EH (cell line): ENCODE results near the gene ASIC4.

Experiments used
- DNase-seq: peaks from one replicate; pipeline ENCODE4 v3.0.0-alpha.2; 2015; ENCODE audit warnings: low read depth

ASIC4 gene, protein sequence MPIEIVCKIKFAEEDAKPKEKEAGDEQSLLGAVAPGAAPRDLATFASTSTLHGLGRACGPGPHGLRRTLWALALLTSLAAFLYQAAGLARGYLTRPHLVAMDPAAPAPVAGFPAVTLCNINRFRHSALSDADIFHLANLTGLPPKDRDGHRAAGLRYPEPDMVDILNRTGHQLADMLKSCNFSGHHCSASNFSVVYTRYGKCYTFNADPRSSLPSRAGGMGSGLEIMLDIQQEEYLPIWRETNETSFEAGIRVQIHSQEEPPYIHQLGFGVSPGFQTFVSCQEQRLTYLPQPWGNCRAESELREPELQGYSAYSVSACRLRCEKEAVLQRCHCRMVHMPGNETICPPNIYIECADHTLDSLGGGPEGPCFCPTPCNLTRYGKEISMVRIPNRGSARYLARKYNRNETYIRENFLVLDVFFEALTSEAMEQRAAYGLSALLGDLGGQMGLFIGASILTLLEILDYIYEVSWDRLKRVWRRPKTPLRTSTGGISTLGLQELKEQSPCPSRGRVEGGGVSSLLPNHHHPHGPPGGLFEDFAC

DNA sequence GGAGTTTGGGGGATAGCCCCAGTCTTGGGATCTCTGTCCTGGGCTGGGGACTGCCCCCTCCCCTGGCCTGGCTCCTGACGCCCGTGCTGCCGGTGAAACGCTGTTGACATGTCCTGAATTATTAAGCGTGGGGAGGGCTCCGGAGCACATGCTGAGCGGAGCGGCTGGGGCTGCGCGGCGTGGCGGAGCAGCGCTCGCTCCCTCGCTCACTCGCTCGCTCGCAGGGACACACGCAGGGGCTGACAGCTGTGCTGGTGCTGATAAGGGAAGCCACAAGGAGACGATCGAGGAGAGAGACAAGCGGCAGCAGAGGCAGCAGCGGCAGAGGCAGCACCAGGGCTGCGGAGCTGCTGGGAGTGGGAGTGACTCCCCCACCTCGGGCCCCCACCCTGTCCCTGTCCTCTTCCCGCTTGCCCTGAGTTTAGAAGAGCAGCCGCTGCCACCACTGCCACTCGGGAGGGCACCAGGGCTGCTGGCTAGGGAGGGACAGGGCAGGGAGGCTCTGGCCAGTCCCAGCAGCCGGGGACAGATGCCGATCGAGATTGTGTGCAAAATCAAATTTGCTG, at the start of gene ASIC4:
Gene ASIC4 (plus strand): TSS at position 287 of the 566 bp plus-strand sequence. CDS start 243 bp downstream, at position 530.
- DNase-seq, result peak; percentile 38

DNA sequence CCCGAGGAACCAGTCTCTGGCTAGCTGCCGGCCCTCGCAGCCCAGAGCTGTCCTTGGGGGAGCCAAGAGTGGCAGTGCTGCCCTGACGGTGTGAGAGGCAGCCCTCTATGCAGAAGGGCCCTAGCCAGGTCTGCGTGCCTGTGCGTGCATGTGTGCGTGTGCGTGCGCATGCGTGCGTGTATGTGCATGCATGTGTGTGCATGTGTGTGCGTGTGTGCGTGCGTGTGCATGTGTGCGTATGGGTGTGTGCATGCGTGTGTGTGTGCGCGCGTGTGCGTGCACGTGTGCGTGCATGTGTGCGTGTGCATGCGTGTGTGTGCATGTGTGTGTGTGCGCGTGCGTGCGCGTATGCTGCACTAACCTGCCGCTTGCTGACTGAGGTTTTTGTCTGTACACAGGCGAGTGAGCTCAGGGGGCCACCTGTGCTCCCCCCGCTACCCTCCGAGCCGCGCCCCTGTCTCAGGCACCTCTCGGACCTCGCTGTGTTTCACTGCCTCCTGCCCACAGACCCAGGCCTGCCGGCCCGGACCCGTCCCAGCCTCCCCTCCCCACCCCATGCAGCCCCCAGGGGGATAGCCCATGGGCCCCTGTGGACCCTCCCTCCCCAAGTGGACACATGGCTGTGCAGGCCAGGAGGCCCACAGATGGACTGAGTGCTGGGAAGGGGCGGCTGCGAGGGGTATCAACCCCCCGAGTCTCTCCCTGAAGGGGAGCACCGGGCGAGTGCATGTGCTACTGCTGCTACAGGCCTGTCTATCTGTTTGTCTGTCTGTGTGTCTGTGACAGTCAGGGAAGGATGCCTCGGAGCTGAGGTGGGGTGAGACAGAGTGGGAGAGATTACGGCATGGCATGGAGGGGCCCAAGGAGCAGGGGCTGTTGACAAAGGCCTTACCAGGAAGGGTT, 48.4 kb upstream of the ASIC4 start:
- no peak for DNase-seq

DNA sequence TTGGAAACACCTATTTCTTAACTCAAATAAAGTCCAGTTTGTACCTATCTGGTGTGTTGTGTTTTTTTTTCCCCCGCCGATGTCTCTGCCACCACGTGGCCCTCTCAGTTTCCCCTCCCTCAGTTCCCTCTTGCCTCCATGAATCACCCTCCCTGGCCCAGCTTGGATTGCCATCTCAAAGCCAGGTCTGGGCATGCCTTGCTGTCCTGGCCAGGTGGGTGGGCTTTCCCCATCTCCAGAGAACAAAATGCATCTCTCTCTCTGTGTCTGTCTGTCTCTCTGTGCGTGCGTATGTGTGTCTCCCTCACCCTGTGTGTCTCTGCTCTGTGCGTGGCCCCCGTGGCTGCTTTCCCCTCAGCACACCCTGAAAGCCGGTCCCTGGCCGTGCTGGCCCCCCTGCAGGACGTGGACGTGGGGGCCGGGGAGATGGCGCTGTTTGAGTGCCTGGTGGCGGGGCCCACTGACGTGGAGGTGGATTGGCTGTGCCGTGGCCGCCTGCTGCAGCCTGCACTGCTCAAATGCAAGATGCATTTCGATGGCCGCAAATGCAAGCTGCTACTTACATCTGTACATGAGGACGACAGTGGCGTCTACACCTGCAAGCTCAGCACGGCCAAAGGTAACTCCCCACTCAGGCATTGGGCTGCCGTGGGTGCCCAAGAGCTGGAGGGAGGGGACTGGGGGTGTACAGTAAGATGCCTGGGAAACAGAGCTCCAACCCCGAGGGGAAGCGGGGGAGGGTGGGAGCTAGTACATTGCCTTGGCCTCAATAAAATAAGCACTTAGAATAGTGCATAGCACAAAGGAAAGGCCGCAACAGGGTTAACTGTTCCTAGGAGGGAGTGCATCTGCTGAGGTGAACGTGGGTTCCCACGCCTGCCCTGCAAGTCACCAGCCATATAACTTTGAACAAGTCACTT, 47.2 kb upstream of the ASIC4 start:
- DNase-seq, result no peak

DNA sequence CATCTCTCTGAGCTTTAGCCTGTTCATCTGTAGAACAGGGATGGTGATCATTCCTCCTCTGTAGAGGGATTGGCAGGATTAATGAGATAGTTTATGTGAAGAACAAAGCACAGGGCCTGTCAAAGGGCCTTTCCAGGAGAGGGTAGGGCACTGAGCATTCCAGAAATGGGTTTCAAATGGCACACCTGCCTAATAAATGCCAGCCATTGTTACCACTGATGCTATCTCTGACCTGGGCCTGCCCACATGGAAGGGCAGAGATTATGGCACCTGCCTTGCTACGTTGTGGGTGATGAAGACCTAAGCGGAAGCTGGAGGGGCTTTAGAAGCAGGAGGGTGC, 46.6 kb upstream of the ASIC4 start:
- no peak for DNase-seq

DNA sequence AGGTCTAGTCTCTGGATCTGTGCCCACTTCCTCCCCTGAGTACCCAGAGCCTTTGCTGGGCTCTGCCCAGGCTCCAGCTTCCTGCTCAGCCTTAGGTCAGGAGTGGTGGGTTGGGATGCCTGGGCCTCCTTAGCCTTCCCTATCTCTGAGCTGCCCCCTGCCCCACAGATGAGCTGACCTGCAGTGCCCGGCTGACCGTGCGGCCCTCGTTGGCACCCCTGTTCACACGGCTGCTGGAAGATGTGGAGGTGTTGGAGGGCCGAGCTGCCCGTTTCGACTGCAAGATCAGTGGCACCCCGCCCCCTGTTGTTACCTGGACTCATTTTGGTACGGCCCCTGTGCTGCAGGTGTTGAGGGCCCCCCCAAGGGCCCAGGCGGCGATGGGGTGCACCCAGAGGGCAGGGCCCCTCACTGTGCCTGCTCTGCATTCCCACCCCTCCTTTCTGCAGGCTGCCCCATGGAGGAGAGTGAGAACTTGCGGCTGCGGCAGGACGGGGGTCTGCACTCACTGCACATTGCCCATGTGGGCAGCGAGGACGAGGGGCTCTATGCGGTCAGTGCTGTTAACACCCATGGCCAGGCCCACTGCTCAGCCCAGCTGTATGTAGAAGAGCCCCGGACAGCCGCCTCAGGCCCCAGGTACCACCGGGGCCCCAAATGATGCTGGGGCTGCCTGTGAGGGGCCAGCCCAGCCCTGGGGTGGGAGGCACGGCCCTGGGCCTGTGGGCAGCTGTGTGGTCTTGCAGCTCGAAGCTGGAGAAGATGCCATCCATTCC, 45.7 kb upstream of the ASIC4 start:
- DNase-seq, result no peak

DNA sequence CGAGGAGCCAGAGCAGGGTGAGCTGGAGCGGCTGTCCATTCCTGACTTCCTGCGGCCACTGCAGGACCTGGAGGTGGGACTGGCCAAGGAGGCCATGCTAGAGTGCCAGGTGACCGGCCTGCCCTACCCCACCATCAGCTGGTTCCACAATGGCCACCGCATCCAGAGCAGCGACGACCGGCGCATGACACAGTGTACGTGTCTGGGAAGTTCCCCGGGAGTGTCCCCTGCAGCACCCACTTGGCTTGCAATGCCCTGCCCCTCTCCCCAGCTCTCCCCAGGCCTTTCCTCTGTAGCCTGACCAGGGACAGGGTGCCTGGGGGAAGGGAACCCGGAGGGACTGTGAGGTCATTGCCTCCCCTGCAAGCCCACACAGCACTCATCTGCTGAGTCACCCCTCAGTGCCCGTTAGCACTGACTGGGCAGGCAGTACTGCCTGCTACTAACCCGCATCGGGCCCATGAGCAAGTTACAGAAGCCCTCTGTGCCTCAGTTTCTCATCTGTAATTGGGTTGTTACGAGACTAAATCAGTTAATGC, 45.0 kb upstream of the ASIC4 start:
- DNase-seq, result peak; percentile 90

DNA sequence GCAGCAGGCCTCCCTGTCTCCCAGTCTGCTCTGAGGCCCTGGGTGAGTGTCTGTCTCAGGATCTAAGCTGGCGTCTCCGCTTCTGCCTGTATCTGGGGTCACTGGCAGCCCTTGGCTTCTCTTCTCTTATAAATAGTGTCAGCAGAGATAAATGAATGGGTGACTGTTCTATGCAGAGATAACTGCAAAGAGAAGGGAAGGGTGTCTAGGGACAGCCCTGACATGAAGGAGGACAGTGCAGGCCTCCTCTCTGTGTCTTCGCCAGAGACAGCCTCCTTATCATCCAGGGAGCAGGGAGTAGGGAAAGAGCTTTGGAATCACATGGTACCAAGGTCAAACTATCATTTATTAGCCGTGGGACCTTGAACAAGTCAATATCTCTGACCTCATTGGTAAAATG, 43.9 kb upstream of the ASIC4 start:
- no peak for DNase-seq

DNA sequence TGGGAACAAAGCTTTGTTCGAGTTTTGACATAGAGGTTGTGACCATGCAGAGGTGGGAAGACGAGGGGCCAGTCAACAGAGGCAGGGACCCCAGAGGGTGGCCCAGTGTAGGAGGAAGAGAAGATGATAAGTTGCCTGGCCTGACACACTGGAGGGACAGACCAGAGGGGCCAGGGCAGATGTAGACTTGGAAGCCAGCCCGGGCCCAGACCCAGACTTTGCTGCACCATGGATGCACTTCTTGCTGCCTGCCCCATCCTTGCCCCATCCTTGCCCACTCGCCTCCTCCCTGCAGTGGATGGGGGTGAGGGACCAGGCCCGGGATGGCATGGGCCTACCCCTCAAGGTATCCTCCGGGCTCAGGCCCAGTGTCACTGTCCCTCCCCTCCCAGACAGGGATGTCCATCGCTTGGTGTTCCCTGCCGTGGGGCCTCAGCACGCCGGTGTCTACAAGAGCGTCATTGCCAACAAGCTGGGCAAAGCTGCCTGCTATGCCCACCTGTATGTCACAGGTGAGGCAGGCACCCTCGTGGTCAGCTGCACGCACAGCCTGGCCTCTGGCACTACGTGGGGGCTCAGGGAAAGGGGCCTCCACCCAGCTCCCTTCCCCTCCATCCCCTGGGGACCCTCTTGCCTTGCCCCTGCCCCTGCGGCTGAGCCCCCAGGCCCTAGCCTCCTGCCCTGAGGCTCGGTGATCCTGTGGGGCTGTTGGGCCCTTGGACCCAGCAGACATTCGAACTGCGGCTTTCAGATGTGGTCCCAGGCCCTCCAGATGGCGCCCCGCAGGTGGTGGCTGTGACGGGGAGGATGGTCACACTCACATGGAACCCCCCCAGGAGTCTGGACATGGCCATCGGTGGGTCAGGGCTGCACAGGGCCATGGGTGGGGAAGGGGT, 42.6 kb upstream of the ASIC4 start:
- no peak for DNase-seq

DNA sequence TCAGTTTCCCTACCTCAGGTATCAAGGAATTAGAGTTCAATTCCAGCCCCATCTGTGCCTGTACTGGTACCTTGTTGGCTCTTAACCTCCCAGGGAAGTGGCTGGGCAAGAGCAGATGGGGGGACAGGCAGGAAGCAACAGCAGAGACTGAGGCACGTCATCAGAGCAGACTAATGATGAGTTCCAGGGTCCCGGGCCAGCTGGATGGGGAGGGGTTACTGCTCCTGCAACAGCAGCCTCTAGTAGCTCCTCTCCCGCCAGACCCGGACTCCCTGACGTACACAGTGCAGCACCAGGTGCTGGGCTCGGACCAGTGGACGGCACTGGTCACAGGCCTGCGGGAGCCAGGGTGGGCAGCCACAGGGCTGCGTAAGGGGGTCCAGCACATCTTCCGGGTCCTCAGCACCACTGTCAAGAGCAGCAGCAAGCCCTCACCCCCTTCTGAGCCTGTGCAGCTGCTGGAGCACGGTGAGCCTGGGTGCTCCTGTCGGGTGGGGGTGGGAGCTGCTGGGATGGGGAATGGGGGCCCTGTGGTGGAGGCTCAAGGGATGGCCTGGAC, 41.6 kb upstream of the ASIC4 start:
- no peak for DNase-seq

DNA sequence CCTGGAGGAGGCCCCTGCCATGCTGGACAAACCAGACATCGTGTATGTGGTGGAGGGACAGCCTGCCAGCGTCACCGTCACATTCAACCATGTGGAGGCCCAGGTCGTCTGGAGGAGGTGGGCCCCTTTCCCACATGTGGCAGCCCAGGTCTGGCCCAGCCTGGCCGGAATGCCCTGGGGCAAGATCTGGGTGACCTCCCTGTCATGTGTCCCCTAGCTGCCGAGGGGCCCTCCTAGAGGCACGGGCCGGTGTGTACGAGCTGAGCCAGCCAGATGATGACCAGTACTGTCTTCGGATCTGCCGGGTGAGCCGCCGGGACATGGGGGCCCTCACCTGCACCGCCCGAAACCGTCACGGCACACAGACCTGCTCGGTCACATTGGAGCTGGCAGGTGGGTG, 40.8 kb upstream of the ASIC4 start:
- DNase-seq, result no peak

DNA sequence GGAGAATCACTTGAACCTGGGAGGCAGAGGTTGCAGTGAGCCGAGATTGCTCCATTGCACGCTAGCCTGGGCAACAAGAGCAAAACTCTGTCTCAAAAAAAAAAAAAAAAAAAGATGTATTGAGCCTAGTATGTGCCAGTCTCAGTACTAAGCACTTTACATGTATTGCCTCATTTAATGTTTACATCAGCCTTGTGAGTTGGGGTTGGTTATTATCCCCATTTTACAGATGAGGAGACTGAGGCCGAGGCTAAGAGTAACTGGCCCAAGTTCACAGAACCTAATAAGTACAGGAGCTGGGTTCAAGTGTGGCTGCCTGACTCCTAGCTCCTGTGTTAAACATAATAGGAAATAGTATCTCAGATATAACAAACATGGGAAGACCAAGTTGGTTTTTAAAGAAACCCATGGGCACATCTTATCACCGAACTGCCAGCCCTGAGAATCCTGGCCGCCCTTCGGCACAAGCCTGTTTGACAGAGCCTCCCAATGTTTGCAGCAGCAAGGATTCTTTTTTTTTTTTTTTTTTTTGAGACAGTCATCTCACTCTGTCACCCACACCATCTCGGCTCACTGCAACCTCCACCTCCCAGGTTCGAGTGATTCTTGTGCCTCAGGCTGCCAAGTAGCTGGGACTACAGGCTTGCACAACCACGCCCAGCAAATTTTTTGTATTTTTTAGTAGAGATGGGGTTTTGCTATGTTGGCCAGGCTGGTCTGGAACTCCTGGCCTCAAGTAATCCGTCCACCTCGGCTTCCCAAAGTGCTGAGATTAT, 39.8 kb upstream of the ASIC4 start:
- DNase-seq, result no peak

DNA sequence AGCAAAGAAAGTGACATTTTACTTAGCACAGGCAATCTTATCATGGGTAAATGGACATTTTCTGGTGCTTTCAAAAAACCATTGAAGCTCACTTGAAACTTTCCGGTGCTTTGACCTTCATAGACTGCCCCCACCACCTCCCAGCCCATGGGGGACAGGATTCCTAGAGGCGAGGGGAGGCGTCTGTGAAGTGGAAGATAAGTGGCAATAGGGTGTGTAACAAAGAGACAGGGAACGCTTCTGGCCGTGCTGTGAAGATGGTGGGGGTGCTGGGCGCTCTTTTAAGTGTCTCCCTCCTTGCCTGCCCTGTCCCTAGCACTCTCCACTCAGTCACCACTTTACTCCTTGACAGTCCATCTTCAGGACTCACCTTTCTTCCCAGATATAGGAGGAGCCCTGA, 39.0 kb upstream of the ASIC4 start:
- DNase-seq, result no peak

DNA sequence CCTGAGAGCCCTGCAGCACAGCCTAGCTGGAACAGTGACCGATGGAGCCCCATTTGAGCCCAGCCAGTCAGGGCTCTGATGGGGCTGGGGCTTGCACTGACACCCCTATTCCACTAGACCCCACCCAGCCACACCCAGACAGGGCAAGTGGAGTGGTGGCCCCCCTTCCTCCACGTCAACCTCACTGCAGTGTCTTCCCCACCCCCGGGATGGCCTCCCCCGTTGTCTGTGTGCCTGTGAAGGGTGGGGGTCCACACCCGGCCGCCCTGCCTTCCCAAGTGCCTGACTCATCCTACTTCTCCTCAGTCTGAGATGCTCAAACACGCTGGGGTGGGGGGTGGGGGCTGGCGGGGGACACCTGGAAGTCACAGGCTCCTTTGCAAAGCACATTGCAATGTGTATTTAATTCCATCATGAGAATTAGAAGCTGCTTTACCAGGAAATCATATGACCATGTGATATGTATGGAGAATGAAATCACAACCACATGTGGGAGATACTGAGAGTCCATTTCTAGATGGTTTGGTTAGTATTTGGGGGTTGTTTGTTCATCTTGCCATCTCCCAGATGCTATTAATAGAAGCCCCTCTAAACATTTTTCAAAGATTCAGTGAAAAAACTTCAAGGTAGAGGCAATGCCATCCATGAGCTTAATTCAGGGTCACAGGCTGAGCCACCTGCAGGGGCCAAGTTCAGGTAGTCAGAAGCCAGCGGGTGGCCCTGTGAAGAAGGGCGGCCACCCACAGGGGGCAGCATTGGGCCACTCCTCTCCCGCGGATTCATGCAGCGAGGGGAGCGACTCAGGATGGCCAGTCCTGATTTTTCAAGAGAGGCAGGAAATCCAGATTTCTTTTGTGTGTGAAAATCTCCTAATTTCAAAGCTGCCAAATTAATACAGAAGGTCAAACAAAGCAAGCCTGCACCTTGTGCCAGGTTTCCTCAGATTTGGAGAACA, 38.3 kb upstream of the ASIC4 start:
- peak; percentile 61 for DNase-seq

DNA sequence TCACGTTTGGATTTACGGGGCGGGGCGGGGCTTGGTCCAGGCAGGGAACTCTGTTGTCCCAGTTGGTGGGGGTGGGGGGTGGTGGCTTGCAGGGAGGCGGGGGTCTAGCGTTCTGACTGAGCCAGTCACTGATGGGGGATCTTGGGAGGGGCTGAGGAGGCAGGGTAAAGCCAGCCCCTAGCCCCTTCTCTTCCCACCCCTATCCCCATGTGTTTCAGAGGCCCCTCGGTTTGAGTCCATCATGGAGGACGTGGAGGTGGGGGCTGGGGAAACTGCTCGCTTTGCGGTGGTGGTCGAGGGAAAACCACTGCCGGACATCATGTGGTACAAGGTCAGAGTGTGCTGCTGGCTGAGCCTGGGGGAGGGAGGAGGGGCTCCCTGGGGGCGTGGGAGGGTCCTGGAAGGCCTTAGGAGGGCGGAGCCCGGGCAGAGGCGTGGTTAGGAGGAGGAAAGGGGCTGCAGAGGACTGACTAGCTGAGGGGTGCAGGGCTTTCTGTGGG, 37.6 kb upstream of the ASIC4 start:
- DNase-seq, result no peak

DNA sequence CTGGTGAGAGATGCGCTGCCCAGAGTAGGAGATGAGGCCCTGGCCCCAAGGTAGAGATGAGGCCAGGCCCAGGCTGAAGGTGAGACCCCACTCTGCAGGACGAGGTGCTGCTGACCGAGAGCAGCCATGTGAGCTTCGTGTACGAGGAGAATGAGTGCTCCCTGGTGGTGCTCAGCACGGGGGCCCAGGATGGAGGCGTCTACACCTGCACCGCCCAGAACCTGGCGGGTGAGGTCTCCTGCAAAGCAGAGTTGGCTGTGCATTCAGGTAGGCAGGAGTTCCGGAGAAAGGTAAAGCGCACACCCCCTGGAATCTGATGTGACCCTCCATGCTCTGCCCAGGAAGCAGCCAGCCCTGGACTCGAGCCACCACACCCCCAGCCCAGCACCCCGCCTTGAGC, 37.1 kb upstream of the ASIC4 start:
- DNase-seq, result no peak

DNA sequence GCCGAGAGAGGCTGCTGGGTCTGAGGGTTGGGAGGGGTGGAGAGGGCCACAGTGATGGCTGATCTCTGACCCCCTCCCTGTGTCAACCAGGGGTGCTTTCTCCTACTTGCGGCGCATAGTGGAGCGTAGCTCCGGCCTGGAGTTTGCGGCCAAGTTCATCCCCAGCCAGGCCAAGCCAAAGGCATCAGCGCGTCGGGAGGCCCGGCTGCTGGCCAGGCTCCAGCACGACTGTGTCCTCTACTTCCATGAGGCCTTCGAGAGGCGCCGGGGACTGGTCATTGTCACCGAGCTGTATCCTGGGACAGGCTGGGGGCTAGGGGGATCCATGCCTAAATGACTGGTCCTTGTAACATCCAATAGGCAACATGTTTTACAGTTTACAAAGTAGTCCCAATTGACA, 36.5 kb upstream of the ASIC4 start:
- no peak for DNase-seq

DNA sequence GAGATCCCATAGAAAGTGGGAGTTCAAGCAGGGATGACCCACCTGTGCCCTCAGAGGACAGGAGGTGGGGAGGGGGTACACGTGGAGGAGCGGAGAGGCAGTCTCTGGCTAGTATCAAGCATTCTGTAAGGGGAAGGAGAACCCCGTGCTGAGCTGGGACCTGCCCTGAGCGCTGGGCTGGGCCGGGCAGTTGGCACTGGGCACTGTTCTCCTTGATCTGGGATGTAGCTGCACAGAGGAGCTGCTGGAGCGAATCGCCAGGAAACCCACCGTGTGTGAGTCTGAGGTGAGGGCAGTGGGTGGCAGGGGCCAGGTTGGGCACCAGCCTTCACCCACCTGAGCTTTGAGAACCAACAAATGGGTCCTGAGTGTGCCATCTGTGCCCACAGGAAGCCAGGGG, 35.4 kb upstream of the ASIC4 start:
- no peak for DNase-seq
